HG02759 (cell line): ENCODE results near the gene DPM1.

Experiments
- ATAC-seq: cut with Tn5 transposase; IDR thresholded peaks from one replicate; pipeline ENCODE4 v1.9.1; 2021; ENCODE audit warnings: mild to moderate bottlenecking, moderate library complexity; ENCODE audit not compliant: unreplicated experiment

Gene DPM1

GRCh38 chr20:50900261-50900660 lies 58.1 kb downstream of the DPM1 start:
- ATAC-seq, result no peak

GRCh38 chr20:50898475-50898874 lies 59.9 kb downstream of the DPM1 start:
- ATAC-seq, result no peak

- no peak for ATAC-seq
These were observed 63.1 kb downstream of the DPM1 start for GRCh38 chr20:50895111-50895830.

GRCh38 chr20:50893620-50894019 lies 64.7 kb downstream of the DPM1 start:
- no peak for ATAC-seq

GRCh38 chr20:50892394-50892793 lies 65.9 kb downstream of the DPM1 start:
- ATAC-seq, result no peak

- no peak for ATAC-seq
These were observed 67.2 kb downstream of the DPM1 start for GRCh38 chr20:50891138-50891537.

- ATAC-seq, result no peak
These were observed 70.8 kb downstream of the DPM1 start for GRCh38 chr20:50887576-50887975.

GRCh38 chr20:50886184-50886790 lies 72.0 kb downstream of the DPM1 start:
- ATAC-seq, result no peak

GRCh38 chr20:50885781-50886180 lies 72.6 kb downstream of the DPM1 start:
- no peak for ATAC-seq

GRCh38 chr20:50885068-50885467 lies 73.3 kb downstream of the DPM1 start:
- no peak for ATAC-seq
